Posterior cingulate gyrus (tissue), 11 donors: ENCODE results near the gene NUDT3.
"Not testable (repeated sequence)": the region's sequence is repeated elsewhere in the genome, so short reads cannot be mapped to it uniquely, and the experiment has no call there.

Experiments used
- DNase-seq, 10 donors: peaks; one replicate each; pipeline versions ENCODE4 v3.0.0 to v3.0.0-alpha.2; 2020 to 2021; ENCODE audit warnings: mixed read lengths in 3 of 10
- intact Hi-C: fragments of 100-400 bp; cut with DNase I; formaldehyde crosslinking; loops from one replicate; pipeline ENCODE4 v1.15.1; 2023

The NUDT3 gene

DNA sequence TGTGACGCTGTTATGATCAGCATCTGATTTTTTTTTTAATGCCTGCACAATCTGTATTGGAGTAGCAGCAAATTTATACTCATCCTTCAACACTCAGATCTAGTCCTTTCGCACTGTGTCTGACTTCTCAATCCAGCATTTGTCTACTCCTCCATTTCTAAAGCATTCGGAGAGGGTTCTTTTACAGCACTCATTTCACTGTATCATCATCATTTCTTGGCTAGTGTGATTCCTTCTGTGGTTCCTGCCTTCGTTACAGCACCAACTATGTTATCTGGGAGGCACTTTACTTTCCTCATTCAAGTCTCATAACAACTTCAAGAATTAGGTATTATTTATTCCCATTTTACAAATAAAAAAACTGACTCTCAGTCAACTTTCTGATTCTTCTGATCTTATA is 18.0 kb downstream of the NUDT3 start:
- intact Hi-C loops: loop anchor here (10.0 kb wide), 1 partner anchor 60 kb away; no protein-coding TSS in a partner anchor
- DNase-seq: no peak

GRCh38 chr6:34374069-34374468 is 18.4 kb downstream of the NUDT3 start:
- intact Hi-C loops: loop anchor here (10.0 kb wide), 1 partner anchor 59 kb away; no protein-coding TSS in a partner anchor
- no peak for DNase-seq

DNA sequence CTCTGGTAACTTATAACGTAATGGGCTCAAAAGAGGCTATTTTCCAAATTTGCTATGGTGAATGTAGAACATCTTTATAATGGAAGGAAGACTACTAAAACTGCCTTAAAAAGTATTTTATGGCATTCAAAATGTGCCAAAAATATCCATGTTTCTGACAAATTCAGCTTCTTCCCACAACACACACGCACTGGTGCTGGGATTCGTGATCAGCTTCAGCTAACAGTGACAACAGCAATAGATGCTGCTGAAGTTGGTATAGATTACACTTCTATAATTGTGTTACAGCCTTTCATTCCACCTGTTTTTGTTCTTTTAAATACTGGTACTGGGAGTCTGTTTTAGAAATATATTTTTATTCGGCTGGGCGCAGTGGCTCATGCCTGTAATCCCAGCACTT is 19.0 kb downstream of the NUDT3 start:
- no peak for DNase-seq

GRCh38 chr6:34371865-34372264 is 20.6 kb downstream of the NUDT3 start:
- intact Hi-C loops: loop anchor here (10.0 kb wide), 1 partner anchor 57 kb away; no protein-coding TSS in a partner anchor
- not testable (repeated sequence) for DNase-seq

More for the DNA sequence above, 19.0 kb downstream of the NUDT3 start:
- intact Hi-C loops: loop anchor here (10.0 kb wide), 1 partner anchor 59 kb away; no protein-coding TSS in a partner anchor

GRCh38 chr6:34370361-34370760 is 22.1 kb downstream of the NUDT3 start:
- no peak for DNase-seq
- intact Hi-C loops: loop anchor here (10.0 kb wide), 1 partner anchor 56 kb away; no protein-coding TSS in a partner anchor

GRCh38 chr6:34369385-34369784 is 23.1 kb downstream of the NUDT3 start:
- no peak for DNase-seq
- intact Hi-C loops: no loop called here

DNA sequence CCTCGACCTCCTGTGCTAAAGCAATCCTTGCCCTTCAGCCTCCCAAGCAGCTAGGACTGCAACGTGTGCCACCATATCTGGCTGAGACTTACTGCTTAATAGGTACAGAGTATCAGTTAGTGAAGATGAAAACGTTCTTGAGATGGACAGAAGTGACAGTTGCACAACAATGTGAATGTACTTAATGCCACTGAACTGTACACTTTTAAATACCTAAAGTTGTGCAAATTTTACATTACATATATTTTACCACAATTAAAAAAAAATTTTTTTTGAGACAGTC is 25.9 kb downstream of the NUDT3 start:
- intact Hi-C loops: no loop called here
- no peak for DNase-seq

DNA sequence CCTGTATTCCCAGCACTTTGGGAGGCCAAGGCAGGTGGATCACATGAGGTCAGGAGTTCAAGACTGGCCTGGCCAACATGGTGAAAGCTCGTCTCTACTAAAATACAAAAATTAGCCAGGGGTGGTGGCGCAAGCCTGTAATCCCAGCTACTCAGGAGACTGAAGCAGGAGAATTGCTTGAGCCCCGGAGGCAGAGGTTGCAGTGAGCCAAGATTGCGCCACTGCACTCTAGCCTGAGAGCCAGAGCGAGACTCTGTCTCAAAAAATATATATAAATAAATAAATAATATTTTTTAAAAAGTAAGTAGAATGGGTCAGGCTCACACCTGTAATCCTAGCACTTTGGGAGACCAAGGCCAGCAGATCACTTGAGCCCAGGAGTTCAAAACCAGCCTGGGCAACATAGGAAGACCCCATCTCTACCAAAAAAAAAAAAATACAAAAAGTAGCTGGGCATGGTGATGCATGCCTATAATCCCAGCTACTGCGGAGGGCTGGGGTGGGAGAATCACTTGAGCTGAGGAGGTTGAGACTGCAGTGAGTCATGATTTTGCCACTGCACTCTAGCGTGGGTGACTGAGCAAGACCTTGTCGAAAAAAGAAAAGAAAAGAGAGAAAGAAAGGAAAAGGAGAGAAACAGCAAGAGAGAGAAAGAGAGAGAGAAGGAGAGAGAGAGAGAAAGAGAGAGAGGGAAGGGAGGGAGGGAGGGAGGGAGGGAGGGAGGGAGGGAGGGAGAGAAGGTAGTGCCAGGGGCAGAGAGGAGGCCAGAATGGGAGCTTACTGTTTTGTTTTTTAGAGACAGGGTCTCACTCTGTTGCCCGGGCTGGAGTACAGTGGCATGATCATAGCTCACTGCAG is 26.5 kb downstream of the NUDT3 start:
- peak in 1 of 10 donors; percentile 87 for DNase-seq
- intact Hi-C loops: not testable (repeated sequence)

DNA sequence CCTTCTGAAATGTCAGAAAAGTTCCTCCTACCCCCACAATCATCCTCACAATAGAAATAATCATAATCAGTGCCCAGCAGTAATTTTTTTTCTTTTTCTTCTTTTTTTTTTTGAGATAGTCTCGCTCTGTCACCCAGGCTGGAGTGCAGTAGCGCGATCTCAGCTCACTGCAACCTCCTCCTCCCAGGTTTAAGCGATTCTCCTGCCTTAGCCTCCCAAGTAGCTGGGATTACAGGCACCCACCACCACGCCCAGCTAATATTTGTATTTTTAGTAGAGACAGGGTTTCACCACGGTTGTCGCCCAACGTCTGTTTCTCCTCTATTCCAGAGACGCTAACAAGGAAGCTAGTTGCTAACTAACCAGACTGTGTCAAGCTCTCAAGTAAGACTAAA is 28.8 kb downstream of the NUDT3 start:
- DNase-seq, intact Hi-C loops: not testable (repeated sequence)

DNA sequence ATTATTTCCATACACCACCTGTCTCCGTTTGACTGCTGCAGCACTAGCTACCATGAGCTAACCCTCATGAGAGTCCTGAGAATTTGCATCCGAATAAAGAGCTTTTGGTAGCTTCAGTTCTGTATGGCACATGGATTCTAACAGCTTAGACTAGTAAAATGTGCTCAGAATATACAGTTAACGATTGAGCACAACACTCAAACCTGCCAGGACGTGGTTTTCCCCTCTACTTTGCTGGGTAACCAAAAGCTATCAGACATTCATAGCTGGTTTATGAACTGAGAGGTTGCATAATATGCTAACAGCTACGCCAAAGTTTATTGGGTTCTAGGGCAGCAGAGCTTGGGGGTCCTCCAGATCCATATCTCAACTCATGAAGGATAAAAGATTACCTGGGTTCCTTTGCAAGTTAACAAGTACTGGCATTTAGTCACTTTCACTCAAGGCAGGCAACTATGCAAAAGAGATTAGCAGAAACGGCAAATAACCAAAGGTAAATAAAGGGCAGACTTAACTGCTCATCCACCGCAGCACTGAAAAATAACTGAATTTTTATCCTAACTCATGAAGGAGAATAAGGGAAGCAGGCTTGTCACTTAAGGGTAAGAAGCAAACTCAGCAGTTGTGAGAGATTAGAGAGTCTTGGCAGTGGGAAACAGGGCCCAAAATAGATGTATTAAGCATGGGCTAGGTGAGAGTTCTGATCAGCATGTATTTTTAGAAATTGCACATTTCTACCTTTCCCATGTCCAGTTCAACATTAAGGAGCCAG is 29.4 kb downstream of the NUDT3 start:
- intact Hi-C loops: no loop called here
- DNase-seq: no peak

GRCh38 chr6:34362176-34362575 is 30.3 kb downstream of the NUDT3 start:
- intact Hi-C loops: no loop called here
- no peak for DNase-seq

- no peak for DNase-seq
- intact Hi-C loops: no loop called here
These were observed 31.9 kb downstream of the NUDT3 start for GRCh38 chr6:34360556-34360955.

- intact Hi-C loops: no loop called here
These were observed 32.9 kb downstream of the NUDT3 start for GRCh38 chr6:34359418-34360158.

GRCh38 chr6:34358389-34358905 is 34.0 kb downstream of the NUDT3 start:
- intact Hi-C loops: no loop called here
- no peak for DNase-seq

More at GRCh38 chr6:34359418-34360158, 32.9 kb downstream of the NUDT3 start:
- DNase-seq: no peak

GRCh38 chr6:34357937-34358336 is 34.5 kb downstream of the NUDT3 start:
- intact Hi-C loops: no loop called here
- no peak for DNase-seq

GRCh38 chr6:34355889-34356288 is 36.6 kb downstream of the NUDT3 start:
- DNase-seq: no peak
- intact Hi-C loops: no loop called here

- intact Hi-C loops: not testable (repeated sequence)
These were observed 38.2 kb downstream of the NUDT3 start for GRCh38 chr6:34354230-34354629.

GRCh38 chr6:34353530-34353929 is 38.9 kb downstream of the NUDT3 start:
- intact Hi-C loops, DNase-seq: not testable (repeated sequence)

More at GRCh38 chr6:34354230-34354629, 38.2 kb downstream of the NUDT3 start:
- DNase-seq: not testable (repeated sequence)

- no peak for DNase-seq
- intact Hi-C loops: no loop called here
These were observed 40.0 kb downstream of the NUDT3 start for GRCh38 chr6:34352305-34352937.

DNA sequence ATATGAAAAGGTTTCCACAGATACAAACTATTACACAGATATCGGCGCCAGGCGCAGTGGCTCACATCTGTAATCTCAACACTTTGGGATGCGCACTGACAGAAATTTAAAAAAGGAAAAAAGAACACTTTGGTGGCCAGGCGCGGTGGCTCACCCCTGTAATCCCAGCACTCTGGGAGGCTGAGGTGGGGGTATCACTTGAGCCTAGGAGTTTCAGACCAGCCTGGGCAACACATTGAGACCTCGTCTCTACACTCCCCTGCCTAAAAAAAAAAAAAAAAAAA is 41.6 kb downstream of the NUDT3 start:
- DNase-seq: no peak
- intact Hi-C loops: no loop called here
